22Rv1 (cell line): ENCODE data around the gene SAMD8.
A peak's percentile ranks its signal among the peaks of the same experiment; 100 is the strongest.
"Not testable (repeated sequence)": the region's sequence is repeated elsewhere in the genome, so short reads cannot be mapped to it uniquely, and the experiment has no call there.

Experiments used
- H3K27ac ChIP-seq: fragments of 450-650 bp; 2 replicates; pipeline ENCODE4 v1.5.1; 2017
- CTCF ChIP-seq: fragments of 450-650 bp; IDR thresholded peaks from 2 replicates; pipeline ENCODE4 v1.5.1; 2017; ENCODE audit warnings: mild to moderate bottlenecking
- ZFX ChIP-seq: fragments of 450-650 bp; IDR thresholded peaks from 2 replicates; pipeline ENCODE4 v1.6.1; 2017; ENCODE audit warnings: antibody characterized with exemption, borderline replicate concordance

The SAMD8 gene

DNA sequence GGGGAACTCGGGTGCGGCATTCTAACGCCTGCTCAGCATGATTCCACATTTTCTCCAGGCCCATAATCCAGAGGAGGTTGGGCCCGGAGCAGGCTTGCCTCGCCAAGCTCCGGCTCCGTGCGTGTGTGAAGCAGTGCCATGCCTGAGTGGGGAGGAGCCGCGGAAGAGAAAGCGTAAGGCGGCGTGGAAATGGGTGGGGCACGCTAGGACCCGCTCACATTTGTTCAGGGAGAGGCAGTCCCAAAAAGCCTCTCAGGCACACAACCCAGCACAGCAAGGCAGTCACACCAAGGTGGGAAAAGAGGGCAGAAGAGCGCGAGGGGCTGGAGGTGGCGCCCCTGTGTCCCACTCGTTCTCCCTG is 98.4 kb downstream of the SAMD8 start:
- TF ChIP-seq ZFX (no peak), CTCF (no peak)
- peak overlapping the region; percentile 87 for H3K27ac ChIP-seq

DNA sequence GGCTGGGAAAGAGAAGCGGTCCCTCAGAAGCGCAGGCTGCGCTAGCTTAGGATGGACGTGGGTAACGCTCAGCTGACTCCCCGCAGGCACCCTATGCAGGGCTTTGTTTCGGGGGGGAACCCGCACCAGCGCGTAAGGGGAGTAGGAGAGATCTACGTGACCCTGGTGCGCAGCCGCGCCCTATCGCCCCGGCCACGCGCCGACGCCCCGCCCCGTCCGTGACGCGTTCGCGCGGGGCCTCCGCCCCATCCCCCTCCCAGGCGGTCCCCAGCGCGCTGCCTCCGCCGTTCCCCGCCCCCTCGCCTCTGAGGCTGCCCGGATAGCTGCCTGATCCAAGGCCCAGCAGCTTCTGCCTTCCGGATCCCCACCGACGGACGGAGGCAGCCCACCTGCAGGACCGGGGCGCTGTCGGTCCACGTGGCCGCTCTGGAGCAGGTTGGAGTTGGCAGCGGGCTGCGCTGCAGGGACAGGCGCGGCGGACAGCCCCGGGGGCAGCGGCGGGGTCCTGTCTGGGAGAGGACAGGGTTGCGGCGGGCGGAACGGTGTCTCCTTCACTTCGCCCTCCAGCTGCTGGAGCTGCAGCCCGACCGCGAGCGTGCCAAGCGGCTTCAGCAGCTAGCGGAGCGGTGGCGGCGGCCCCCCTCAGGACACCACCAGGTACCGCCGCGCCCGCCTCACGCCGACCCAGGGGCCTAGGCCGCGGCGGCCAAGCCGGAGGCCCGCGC is 99.0 kb downstream of the SAMD8 start, which contains the start of gene VDAC2:
TSS of gene VDAC2 (plus strand) at position 515 of the 725 bp plus-strand sequence. CDS start 363 bp downstream, outside the sequence.
- peak within 1 kb of the TSS; percentile 87 for H3K27ac ChIP-seq
- TF ChIP-seq ZFX (no peak), CTCF (no peak)

GRCh38 chr10:75211007-75211691 is 99.7 kb downstream of the SAMD8 start:
- peak overlapping the region; percentile 87 for H3K27ac ChIP-seq
- no peak for TF ChIP-seq CTCF

DNA sequence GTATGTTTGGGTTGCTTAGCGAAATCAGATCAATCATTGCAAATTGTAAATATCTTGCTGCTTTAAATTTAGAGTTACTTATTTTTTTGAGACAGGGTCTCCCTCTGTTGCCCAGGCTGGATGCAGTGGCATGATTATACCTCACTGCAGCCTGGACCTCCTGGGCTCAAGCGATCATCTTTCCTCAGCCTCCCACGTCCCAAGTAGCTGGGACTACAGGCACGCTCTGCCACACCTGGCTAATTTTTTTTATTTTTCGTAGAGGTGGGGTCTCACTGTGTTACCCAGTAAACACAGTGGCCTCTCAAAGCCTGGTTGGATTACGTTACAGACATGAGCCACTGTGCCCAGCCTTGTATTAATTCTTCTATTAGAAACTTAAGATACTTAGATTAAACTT is 100.9 kb downstream of the SAMD8 start:
- TF ChIP-seq ZFX (no peak), CTCF (no peak)
- no peak overlapping the region for H3K27ac ChIP-seq

GRCh38 chr10:75220274-75220673 is 108.8 kb downstream of the SAMD8 start:
- H3K27ac ChIP-seq, result no peak overlapping the region
- TF ChIP-seq CTCF, result no peak
- no peak for TF ChIP-seq ZFX

- H3K27ac ChIP-seq, result not testable (repeated sequence)
Observed at GRCh38 chr10:75221492-75221891, 110.0 kb downstream of the SAMD8 start.

GRCh38 chr10:75223507-75223906 is 112.1 kb downstream of the SAMD8 start:
- H3K27ac ChIP-seq, result no peak overlapping the region
- no peak for TF ChIP-seq CTCF
- no peak for TF ChIP-seq ZFX
